ENCODE results near the gene ZNF750.

Gene ZNF750

GRCh38 chr17:82832881-82833475 lies 6.8 kb downstream of the ZNF750 start:
- DNase-seq = no peak

- peak; percentile 56 to 78 for DNase-seq
These were observed 7.4 kb downstream of the ZNF750 start for GRCh38 chr17:82832411-82832810.

GRCh38 chr17:82831818-82832200 lies 8.0 kb downstream of the ZNF750 start:
- DNase-seq = no peak

DNA sequence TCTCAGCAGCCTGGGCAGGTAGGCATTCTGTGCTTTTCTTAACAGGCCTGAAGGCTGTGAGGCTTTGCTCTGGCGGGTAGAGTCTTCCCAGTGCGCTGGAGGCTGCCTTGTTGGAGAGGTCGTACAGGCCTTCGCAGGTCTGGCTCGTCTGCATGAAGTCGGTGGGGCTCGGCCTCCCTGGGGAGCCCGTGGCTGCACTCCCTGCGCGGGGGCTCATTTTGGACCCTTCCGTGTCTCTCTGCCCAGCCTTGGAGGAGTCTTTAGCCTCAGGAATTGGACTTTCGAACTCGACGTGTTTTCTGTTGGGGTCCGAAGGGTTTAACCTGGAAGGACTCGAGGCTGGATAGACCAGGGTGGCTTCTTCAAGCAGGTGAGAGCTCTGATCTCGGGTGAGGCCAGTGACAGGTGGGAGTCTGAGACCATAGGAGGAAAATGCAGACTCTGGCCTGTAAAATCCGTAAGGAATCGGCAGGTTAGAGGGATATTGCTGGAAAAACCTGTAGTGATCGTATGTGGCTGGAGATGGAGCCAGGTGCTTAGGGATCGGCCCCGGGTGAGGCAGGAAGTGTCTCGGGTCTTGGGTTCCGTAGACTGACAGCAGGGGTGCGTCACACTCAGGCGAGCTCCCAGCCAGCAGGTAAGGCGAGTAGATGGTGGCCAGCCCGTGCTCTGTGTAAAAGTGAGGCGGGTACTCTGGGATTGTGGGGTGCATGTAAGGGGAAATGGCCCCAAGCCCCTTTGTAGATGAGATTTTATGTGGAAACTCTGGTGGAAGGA lies 8.6 kb downstream of the ZNF750 start:
- DNase-seq = no peak

GRCh38 chr17:82830249-82830661 lies 9.6 kb downstream of the ZNF750 start:
- peak; percentile 36 to 44 for DNase-seq

- no peak for DNase-seq
These were observed 10.8 kb downstream of the ZNF750 start for GRCh38 chr17:82828875-82829487.

DNA sequence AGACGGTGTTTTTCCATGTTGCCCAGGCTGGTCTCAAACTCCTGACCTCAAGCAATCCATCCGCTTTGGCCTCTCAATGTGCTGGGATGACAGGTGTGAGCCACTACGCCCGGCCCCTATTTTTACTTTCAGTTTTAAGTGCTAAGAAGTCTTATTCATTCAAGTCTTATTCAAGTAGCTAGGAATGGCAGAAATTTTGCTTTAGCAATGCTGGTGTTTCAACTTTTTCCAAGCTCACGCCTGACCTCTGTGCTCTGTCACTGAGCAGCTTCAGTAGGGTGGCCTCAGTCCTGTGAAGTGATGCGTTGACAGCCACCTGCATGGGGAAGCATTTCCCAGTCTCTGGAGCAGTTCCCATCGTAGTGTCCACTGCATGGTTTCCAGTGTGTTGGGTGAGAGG lies 12.9 kb downstream of the ZNF750 start:
- DNase-seq = no peak

DNA sequence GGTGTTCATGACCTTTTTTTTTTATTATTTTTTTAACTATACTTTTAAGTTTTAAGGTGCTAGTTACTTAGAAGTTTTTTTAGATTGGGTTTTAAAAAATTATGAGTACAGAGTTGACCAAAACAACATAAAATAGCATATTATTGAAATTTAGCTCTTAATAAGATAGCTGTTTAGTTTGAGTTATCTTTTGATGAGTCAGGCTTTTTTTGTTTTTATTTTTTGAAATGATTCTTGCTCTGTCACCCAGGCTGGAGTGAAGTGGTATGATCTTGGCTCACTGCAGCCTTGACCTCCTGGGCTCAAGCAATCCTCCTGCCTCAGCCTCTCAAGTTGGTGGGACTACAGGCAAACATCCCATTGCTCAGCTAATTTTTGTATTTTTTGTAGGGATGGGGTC lies 13.6 kb downstream of the ZNF750 start:
- no peak for DNase-seq

DNA sequence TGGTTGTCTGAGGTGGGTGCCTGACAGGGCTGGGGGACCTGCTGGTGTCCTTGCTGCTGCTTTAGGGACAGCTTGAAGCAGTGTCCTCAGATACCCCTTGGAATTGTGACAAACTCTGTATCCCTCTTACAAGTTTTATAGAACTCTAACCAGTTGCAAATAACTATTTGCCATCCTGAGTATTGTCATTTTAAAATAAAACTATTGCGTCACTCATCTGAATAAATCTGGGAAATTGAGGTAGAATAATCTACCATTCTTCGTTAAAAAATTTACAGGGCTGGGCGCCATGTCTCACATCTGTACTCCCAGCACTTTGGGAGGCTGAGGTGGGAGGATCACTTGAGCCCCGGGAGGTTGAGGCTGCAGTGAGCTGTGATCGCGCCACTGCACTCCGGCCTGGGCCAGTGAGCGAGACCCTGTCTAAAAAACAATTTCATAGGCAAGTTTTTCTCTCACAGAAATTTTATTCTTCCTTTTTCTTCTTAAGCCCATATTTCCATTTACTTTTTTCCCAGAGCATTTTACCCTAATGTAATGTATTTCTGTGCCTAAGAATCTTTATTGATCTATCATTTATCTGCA lies 14.2 kb downstream of the ZNF750 start:
- no peak for DNase-seq

- DNase-seq = no peak
These were observed 16.8 kb downstream of the ZNF750 start for GRCh38 chr17:82823004-82823403.

DNA sequence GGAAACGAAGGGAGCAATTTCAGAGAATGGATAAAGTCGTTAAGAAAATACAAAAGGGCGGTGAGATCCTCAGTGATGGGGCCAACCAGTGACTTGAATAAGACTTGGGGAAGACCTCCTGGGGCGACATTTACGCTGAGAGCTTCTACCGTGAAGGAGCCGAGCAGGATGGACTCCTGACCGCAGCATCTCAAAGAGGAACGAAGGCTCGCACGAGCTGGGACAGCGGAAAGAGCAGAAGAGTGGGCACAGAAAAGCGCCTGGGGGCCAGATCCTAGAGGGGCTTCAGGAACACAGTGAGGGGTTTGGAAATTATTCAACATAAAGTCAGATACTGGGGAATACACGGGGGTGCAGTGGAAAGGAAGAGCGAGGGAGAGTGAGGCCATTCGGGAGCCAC lies 17.5 kb downstream of the ZNF750 start:
- DNase-seq = no peak

- DNase-seq = no peak
These were observed 18.3 kb downstream of the ZNF750 start for GRCh38 chr17:82821554-82821953.

DNA sequence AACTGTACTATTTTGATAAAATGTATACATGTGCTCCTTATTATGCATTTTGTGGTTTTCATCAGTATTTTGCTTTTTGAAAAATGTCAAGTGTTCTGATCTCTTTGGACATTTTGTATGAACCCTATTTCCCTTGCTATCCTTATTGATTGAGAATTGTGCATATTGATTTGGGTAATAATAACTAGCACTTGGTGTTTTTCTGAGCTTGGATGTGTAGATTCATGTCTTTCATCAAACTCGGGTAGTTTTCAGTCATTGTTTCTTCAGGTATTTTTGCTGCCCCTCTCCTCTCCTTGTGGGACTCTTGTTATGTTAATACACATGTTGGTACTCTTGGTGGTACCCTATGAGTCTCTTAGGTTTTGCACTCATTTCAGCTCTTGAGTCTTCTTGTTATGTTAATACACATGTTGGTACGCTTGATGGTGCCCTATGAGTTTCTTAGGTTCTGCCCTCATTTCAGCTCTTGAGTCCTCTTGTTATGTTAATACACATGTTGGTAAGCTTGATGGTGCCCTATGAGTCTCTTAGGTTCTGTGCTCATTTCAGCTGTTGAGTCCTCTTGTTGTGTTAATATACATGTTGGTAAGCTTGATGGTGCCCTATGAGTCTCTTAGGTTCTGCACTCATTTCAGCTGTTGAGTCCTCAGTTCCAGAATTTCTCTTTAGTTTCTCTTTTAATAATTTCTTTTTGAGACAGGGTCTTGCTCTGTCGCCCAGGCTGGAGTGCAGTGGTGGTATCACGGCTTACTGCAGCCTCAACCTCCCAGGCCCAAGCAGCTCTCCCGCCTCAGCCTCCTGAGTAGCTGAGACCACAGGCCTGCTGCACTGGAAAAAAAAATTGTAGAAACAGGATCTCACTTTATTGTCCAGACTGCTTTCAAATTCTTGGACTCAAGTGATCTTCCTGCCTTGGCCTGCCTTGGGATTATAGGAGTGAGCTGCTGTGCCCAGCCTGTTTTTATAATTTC lies 19.3 kb downstream of the ZNF750 start:
- no peak for DNase-seq

DNA sequence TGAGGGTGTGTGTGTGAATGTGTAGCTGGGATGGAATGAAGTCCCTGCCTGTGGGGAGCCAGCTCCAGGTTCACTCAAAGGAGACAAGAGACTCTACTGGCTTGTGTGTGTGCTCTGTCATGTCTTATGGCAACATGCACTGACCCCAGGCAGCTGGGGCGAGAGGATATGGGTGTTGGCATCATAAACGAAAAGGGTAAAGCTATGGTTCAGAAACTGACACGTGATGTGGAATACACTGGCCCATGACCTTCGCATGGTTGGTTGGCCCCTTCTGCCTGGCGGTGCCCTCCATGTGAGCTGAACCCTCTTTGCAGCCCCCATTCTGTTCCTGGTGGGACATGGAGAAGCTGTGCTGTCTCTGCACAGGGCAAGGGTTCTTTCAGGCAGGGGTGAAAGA lies 21.9 kb downstream of the ZNF750 start:
- DNase-seq = no peak

GRCh38 chr17:82816358-82816757 lies 23.5 kb downstream of the ZNF750 start:
- no peak for DNase-seq

DNA sequence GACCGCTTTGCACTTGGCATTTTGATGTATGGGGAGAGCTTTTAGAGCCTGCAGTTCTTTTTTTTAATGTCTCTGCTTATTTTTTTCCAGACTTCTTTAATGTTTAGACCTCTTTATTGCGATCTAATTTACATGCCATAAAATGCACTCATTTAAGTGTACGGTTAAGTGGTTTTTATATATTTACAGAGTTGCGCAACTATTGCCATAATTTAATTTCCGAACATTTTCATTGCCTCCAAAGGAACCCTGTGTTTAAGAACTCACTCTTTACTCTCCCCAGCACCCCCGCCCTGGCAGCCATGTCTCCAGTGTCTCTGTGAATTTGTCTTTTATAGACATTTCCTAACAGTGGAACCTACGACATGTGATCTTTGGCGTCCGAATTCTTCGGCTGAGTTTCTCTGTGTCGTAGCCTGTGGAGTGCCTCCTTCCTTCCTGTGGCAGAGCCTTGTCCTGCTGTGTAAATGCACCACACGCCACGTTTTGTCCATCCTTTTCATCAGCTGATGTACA lies 24.0 kb downstream of the ZNF750 start:
- no peak for DNase-seq

DNA sequence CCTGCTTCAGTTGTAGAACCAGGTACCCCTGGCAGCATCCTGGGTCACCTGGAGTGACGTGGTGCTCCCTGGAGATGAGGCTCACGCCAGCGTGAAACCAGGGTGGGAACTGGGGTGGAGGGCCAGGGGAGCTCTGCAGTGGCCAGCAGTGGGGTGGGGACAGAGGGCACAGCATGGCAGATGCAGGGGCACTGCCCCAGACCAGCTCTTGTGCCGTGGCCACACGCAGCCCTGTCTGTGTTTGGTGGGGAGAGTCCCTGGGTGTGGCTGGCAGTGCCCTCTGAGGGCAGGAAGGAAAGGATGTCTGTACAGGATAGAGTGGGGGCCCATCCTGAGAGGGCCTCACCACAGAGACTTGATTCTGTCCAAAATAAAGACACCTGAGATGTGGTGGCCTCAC lies 24.5 kb downstream of the ZNF750 start:
- DNase-seq = no peak

GRCh38 chr17:82814834-82815233 lies 25.0 kb downstream of the ZNF750 start:
- no peak for DNase-seq

DNA sequence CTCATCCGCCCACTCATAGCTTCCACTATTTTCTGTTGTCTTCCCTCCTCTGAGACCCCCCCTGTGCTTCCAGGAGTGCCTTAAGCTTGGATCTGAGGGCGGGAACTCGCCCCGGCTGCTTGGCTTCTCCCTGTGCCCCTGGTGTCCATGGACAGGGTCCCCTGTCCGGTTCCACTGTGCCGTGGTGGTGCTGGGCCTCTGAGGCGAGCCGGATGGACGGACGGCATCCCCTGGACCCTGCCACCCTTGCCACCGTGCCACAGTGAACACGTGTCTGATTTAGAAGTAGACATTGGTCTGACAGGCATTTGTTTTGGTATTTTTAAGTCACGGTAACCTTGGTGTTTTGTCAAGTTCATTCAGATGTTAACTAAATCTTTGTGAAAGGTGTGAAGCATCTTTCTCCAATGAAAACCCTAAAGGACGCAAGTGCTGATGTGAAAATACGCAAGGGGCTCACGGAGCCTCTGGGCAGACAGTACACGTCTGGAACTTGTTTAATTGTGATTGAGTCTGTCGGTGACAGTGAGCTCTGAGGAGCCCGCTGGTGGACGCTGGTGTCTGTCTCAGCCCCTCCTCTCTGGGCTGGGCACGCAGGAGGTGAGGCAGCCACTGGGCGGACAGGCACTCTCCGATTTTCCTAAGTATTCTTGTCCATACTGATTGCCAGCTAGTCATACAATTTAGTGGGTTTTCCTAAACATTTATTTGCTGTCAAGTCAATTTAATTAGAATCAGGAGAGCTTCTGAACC lies 26.3 kb downstream of the ZNF750 start:
- no peak for DNase-seq

DNA sequence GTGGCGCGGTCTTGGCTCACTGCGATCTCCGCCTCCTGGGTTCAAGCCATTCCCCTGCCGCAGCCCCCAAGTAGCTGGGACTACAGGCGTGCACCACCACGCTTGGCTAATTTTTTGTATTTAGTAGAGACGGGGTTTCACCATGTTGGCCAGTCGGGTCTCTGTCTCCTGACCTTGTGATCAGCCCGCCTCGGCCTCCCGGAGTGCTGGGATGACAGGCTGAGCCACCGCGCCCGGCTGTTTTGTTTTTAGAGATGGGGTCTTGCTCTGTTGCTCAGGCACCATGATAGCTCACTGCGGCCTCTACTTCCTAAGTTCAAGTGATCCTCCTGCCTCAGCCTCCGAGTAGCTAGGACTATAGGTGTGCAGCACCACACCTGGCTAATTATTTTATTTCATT lies 27.2 kb downstream of the ZNF750 start:
- no peak for DNase-seq

DNA sequence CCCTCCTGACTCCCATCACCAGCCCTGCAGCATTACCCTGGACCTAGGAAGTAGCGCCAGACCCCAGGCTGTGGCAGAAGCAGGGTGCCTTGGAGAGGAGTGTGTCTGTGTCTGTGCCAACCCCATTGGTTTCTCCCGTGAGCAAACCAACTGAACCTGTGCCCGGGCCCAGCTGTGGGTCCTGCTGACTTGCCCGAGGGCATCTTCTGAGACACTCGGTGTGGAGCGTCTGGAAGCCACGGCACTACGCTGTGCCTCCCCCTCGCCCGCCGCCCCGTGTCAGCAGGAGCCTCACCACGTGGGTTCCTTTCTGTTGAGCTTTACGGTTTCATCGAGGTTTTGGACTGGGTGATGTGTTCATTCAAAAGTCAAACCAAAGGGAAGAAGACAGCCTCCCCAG lies 27.8 kb downstream of the ZNF750 start:
- no peak for DNase-seq
